ENCODE data around the gene MROH2A. TPM values are rescaled to one million over a fixed set of nuclear protein-coding genes. Genes with fewer than 3 reads are reported as not detected.

The MROH2A gene
- total RNA-seq, 1 experiment from 2014 or later = not detected

GRCh38 chr2:233779722-233780121 lies 1.6 kb downstream of the MROH2A start:
- Histone ChIP-seq H3K27me3 (ENCODE audit: insufficient read depth, low read length) (no peaks in the 10 kb centered on the region), H3K9me2 (ENCODE audit: insufficient read depth) (no peaks in the 10 kb centered on the region), H3K36me3 (ENCODE audit: control insufficient read depth in 1 of 2, insufficient read depth in 2 of 2, low read length in 2 of 2) (no peaks in the 10 kb centered on the region), H3K9ac (ENCODE audit: low read length) (no peak overlapping the region), H4K20me1 (ENCODE audit: insufficient read depth) (no peaks in the 10 kb centered on the region), H3K4me2 (ENCODE audit: low read length) (no peak overlapping the region), H3K4me3 (replicated peaks in 1 of 2; ENCODE audit: low read depth in 1 of 2, low read length in 2 of 2) (no peak overlapping the region), H3K9me3 (ENCODE audit: control insufficient read depth in 1 of 2, insufficient read depth in 1 of 2, low read depth in 1 of 2, low read length in 2 of 2) (no peaks in the 10 kb centered on the region), H2AFZ (ENCODE audit: low read depth, low read length, poor library complexity, severe bottlenecking) (no peak overlapping the region), H3K27ac (ENCODE audit: low read depth, low read length) (no peak overlapping the region), H3K79me2 (ENCODE audit: insufficient read depth, low read length) (no peaks in the 10 kb centered on the region), H3K4me1 (ENCODE audit: control insufficient read depth in 1 of 2, insufficient read depth in 2 of 2, low read length in 2 of 2) (no peaks in the 10 kb centered on the region)
- ATAC-seq (no peak), DNase-seq (ENCODE audit: low read depth, low spot score) (no peak)
- no TSS peak for BruUV-seq (replicated peaks)
- CTCF ChIA-PET = no interaction called here
- RAD21 ChIA-PET (ENCODE audit: low non-redundant PET in 1 of 2, low total read pairs in 2 of 2, uncharacterized antibody in 2 of 2, unreplicated experiment in 2 of 2) = no interaction called here
- intact Hi-C loops (cut with micrococcal nuclease) = no loop called here
- TF ChIP-seq TCF7L2 (IDR thresholded peaks at IDR 0.05; ENCODE audit: borderline replicate concordance, extremely low read depth, insufficient read depth, insufficient read length) (no peak), REST (IDR thresholded peaks at IDR 0.05; ENCODE audit: low read depth) (no peak), EZH2 (IDR thresholded peaks at IDR 0.05) (no peak), ELF1 (IDR thresholded peaks at IDR 0.05; ENCODE audit: borderline replicate concordance, low read depth) (no peak), ZFX (IDR thresholded peaks at IDR 0.05) (no peak), CEBPB (IDR thresholded peaks at IDR 0.05; ENCODE audit: low read depth) (no peak), POLR2AphosphoS5 (IDR thresholded peaks at IDR 0.05; ENCODE audit: low read depth, low read length) (no peak), SP1 (IDR thresholded peaks at IDR 0.05; ENCODE audit: low read depth) (no peak), JUND (IDR thresholded peaks at IDR 0.05) (no peak), FOSL1 (IDR thresholded peaks at IDR 0.05; ENCODE audit: low read depth) (no peak), SIN3A (IDR thresholded peaks at IDR 0.05; ENCODE audit: low read depth) (no peak)
- TF ChIP-seq, protein P1, sequence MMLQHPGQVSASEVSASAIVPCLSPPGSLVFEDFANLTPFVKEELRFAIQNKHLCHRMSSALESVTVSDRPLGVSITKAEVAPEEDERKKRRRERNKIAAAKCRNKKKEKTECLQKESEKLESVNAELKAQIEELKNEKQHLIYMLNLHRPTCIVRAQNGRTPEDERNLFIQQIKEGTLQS (IDR thresholded peaks at IDR 0.05) = no peak
- TF ChIP-seq, protein P2, sequence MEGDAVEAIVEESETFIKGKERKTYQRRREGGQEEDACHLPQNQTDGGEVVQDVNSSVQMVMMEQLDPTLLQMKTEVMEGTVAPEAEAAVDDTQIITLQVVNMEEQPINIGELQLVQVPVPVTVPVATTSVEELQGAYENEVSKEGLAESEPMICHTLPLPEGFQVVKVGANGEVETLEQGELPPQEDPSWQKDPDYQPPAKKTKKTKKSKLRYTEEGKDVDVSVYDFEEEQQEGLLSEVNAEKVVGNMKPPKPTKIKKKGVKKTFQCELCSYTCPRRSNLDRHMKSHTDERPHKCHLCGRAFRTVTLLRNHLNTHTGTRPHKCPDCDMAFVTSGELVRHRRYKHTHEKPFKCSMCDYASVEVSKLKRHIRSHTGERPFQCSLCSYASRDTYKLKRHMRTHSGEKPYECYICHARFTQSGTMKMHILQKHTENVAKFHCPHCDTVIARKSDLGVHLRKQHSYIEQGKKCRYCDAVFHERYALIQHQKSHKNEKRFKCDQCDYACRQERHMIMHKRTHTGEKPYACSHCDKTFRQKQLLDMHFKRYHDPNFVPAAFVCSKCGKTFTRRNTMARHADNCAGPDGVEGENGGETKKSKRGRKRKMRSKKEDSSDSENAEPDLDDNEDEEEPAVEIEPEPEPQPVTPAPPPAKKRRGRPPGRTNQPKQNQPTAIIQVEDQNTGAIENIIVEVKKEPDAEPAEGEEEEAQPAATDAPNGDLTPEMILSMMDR (IDR thresholded peaks at IDR 0.05 in 2 of 3, conservative IDR thresholded peaks at IDR 0.05 in 1 of 3; ENCODE audit: borderline replicate concordance in 1 of 3, insufficient read depth in 1 of 3, low read depth in 2 of 3, low read length in 2 of 3) = no peak
- POLR2A ChIA-PET = no interaction called here

Data from HCT116 (cell line).